NT2/D1 (cell line): ENCODE results near the gene MYBPHL.

Source experiments
- DNase-seq: peaks from one replicate; pipeline ENCODE4 v3.0.0-alpha.2; 2011; ENCODE audit warnings: low read depth, low spot score
- H3K27me3 ChIP-seq: 2 replicates; pipeline ENCODE4 v1.6.0; 2011; ENCODE audit warnings: mild to moderate bottlenecking; ENCODE audit not compliant: insufficient read length, insufficient read depth
- H3K36me3 ChIP-seq: 2 replicates; pipeline ENCODE4 v1.6.1; 2011; ENCODE audit warnings: mild to moderate bottlenecking, low read length, mixed read lengths; ENCODE audit not compliant: insufficient read depth, insufficient read length
- H3K4me1 ChIP-seq: 2 replicates; pipeline ENCODE4 v1.5.1; 2011; ENCODE audit not compliant: insufficient read depth, insufficient read length
- H3K4me3 ChIP-seq: 2 replicates; pipeline ENCODE4 v1.5.1; 2011; ENCODE audit warnings: low read depth; ENCODE audit not compliant: insufficient read length
- H3K9ac ChIP-seq: 2 replicates; pipeline ENCODE4 v1.6.0; 2011; ENCODE audit warnings: low read depth; ENCODE audit not compliant: insufficient read length
- H3K9me3 ChIP-seq: 2 replicates; pipeline ENCODE4 v1.5.1; 2011; ENCODE audit warnings: mild to moderate bottlenecking, low read length; ENCODE audit not compliant: insufficient read depth
- SUZ12 ChIP-seq: IDR thresholded peaks from 2 replicates; pipeline ENCODE4 v1.6.1; 2011; ENCODE audit not compliant: insufficient read length, insufficient read depth; ENCODE audit errors: extremely low read depth
- YY1 ChIP-seq: IDR thresholded peaks from 2 replicates; pipeline ENCODE4 v1.6.1; 2011; ENCODE audit not compliant: insufficient read length, insufficient read depth
- ZNF274 ChIP-seq: IDR thresholded peaks from 2 replicates; pipeline ENCODE4 v1.6.1; 2011; ENCODE audit warnings: mild to moderate bottlenecking, low read depth, low read length

The MYBPHL gene

GRCh38 chr1:109341944-109342930, 35.4 kb upstream of the MYBPHL start:
- TF ChIP-seq SUZ12, result no peak
- no peak for TF ChIP-seq ZNF274
- no peak for TF ChIP-seq YY1
- Histone ChIP-seq H3K4me3 (no peak overlapping the region), H3K9me3 (no peaks in the 10 kb centered on the region), H3K4me1 (no peaks in the 10 kb centered on the region), H3K9ac (no peak overlapping the region), H3K27me3 (no peaks in the 10 kb centered on the region), H3K36me3 (peaks cover 58% of the 10 kb centered on the region)
- DNase-seq, result no peak

GRCh38 chr1:109338608-109339007, 31.8 kb upstream of the MYBPHL start:
- H3K27me3 ChIP-seq, result no peaks in the 10 kb centered on the region
- TF ChIP-seq YY1, result no peak
- no peak for TF ChIP-seq ZNF274
- TF ChIP-seq SUZ12, result no peak
- peaks cover 53% of the 10 kb centered on the region for H3K36me3 ChIP-seq
- no peak overlapping the region for H3K4me3 ChIP-seq
- H3K9me3 ChIP-seq, result no peaks in the 10 kb centered on the region
- H3K9ac ChIP-seq, result no peak overlapping the region
- no peaks in the 10 kb centered on the region for H3K4me1 ChIP-seq
- no peak for DNase-seq

GRCh38 chr1:109338091-109338490, 31.3 kb upstream of the MYBPHL start:
- Histone ChIP-seq H3K9ac (no peak overlapping the region), H3K9me3 (no peaks in the 10 kb centered on the region), H3K27me3 (no peaks in the 10 kb centered on the region), H3K4me3 (no peak overlapping the region), H3K36me3 (peaks cover 52% of the 10 kb centered on the region), H3K4me1 (no peaks in the 10 kb centered on the region)
- DNase-seq, result no peak
- TF ChIP-seq ZNF274, result no peak
- TF ChIP-seq YY1, result no peak
- no peak for TF ChIP-seq SUZ12

- TF ChIP-seq SUZ12 (no peak), ZNF274 (no peak)
- no peaks in the 10 kb centered on the region for H3K27me3 ChIP-seq
- H3K9me3 ChIP-seq, result peaks cover 19% of the 10 kb centered on the region
- no peak overlapping the region for H3K9ac ChIP-seq
- no peak overlapping the region for H3K4me3 ChIP-seq
- no peaks in the 10 kb centered on the region for H3K4me1 ChIP-seq
- peaks cover 36% of the 10 kb centered on the region for H3K36me3 ChIP-seq
- DNase-seq, result no peak
Measured at GRCh38 chr1:109335091-109335490, 28.3 kb upstream of the MYBPHL start.

- H3K4me1 ChIP-seq, result no peaks in the 10 kb centered on the region
- H3K27me3 ChIP-seq, result no peaks in the 10 kb centered on the region
- TF ChIP-seq ZNF274 (no peak), YY1 (no peak), SUZ12 (no peak)
- no peak overlapping the region for H3K4me3 ChIP-seq
- no peak overlapping the region for H3K9ac ChIP-seq
- H3K9me3 ChIP-seq, result peaks cover 19% of the 10 kb centered on the region
- peaks cover 32% of the 10 kb centered on the region for H3K36me3 ChIP-seq
- no peak for DNase-seq
Measured at GRCh38 chr1:109331113-109331512, 24.3 kb upstream of the MYBPHL start.

GRCh38 chr1:109327285-109327684, 20.5 kb upstream of the MYBPHL start:
- DNase-seq, result no peak
- H3K27me3 ChIP-seq, result no peaks in the 10 kb centered on the region
- peaks cover 41% of the 10 kb centered on the region for H3K36me3 ChIP-seq
- H3K9ac ChIP-seq, result no peak overlapping the region
- no peaks in the 10 kb centered on the region for H3K4me1 ChIP-seq
- H3K4me3 ChIP-seq, result no peak overlapping the region
- H3K9me3 ChIP-seq, result peaks cover 16% of the 10 kb centered on the region
- TF ChIP-seq ZNF274 (no peak), SUZ12 (no peak), YY1 (no peak)

- peaks cover 57% of the 10 kb centered on the region for H3K36me3 ChIP-seq
- no peaks in the 10 kb centered on the region for H3K9me3 ChIP-seq
- TF ChIP-seq SUZ12 (no peak), YY1 (no peak), ZNF274 (no peak)
- no peak overlapping the region for H3K4me3 ChIP-seq
- H3K27me3 ChIP-seq, result no peaks in the 10 kb centered on the region
- no peak for DNase-seq
- no peak overlapping the region for H3K9ac ChIP-seq
- peaks cover 5% of the 10 kb centered on the region for H3K4me1 ChIP-seq
Measured at GRCh38 chr1:109322974-109323373, 16.2 kb upstream of the MYBPHL start.
